ENCODE results near the gene MBTD1.

DNA sequence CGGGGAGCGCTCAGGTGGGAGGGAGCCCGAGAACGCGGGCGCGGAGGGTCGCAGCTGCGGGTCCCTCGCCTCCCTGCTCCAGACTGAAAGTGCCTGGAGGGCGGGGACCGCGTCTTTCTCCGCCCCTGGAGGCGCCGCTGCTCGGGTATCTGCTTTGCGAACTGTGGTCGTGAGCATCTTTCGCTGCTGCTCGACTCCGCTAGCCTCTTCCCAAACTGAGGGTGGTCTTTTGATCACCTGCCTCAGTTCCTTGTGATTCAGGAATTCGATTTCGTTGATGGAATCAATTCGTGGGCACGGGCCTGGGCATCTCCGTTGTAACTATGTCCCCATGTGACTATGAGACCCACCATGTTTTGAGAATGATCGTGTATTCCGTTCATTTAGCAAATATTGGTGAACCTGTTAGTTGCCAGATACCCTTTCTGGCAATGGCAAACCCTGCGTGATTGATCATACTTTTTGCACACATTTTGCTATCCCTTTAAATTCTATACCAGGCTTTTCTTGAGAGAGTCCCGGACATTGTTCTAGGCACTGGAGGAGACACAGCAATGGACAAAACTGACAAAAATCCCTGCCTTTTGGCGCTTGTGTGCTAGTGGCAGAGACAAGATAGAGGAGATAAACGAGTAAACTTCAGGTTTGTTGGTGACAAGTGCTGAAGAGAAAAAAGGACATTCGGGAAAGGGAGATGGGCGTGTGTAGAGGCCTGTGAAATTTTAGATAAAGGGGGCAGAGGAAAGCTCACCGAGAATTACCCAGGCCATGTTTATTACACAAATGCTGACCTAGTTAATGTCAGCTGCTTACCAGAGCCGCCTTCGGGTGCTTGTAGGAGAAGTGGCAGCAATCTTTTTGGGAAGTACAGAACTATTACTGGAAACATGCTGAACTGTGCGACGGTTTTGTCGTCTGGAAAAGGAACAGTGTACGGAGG lies 1.4 kb upstream of the MBTD1 start:
- TF ChIP-seq, protein P1, sequence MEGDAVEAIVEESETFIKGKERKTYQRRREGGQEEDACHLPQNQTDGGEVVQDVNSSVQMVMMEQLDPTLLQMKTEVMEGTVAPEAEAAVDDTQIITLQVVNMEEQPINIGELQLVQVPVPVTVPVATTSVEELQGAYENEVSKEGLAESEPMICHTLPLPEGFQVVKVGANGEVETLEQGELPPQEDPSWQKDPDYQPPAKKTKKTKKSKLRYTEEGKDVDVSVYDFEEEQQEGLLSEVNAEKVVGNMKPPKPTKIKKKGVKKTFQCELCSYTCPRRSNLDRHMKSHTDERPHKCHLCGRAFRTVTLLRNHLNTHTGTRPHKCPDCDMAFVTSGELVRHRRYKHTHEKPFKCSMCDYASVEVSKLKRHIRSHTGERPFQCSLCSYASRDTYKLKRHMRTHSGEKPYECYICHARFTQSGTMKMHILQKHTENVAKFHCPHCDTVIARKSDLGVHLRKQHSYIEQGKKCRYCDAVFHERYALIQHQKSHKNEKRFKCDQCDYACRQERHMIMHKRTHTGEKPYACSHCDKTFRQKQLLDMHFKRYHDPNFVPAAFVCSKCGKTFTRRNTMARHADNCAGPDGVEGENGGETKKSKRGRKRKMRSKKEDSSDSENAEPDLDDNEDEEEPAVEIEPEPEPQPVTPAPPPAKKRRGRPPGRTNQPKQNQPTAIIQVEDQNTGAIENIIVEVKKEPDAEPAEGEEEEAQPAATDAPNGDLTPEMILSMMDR (IDR thresholded peaks at IDR 0.05), result no peak
- no peak for TF ChIP-seq POLR2A (IDR thresholded peaks at IDR 0.05)

Measured in right lobe of liver (tissue), 4 donors.